ENCODE results near the gene MACROD2.

- TF ChIP-seq POU6F1 (CRISPR knock-in tag; IDR thresholded peaks at IDR 0.05; ENCODE audit: borderline replicate concordance, low read depth): no peak
- no peak for TF ChIP-seq ISL1 (CRISPR knock-in tag; IDR thresholded peaks at IDR 0.05)
- TF ChIP-seq ZNF8 (CRISPR knock-in tag; IDR thresholded peaks at IDR 0.05): no peak
- no peak for TF ChIP-seq ZFP30 (CRISPR knock-in tag; IDR thresholded peaks at IDR 0.05)
- no peak for TF ChIP-seq ARNTL (CRISPR knock-in tag; IDR thresholded peaks at IDR 0.05; ENCODE audit: borderline replicate concordance, low read depth)
- no peak for TF ChIP-seq ZNF565 (CRISPR knock-in tag; conservative IDR thresholded peaks at IDR 0.05; ENCODE audit: low read depth)
- TF ChIP-seq PATZ1 (CRISPR knock-in tag; IDR thresholded peaks at IDR 0.05; ENCODE audit: borderline replicate concordance): no peak
- TF ChIP-seq TCF4 (CRISPR knock-in tag; IDR thresholded peaks at IDR 0.05; ENCODE audit: borderline replicate concordance): no peak
- no peak for TF ChIP-seq GLIS3 (CRISPR knock-in tag; IDR thresholded peaks at IDR 0.05)
- TF ChIP-seq BACH2 (CRISPR knock-in tag; IDR thresholded peaks at IDR 0.05; ENCODE audit: borderline replicate concordance): no peak
- no peak for TF ChIP-seq CSRNP3 (CRISPR knock-in tag; IDR thresholded peaks at IDR 0.05)
Observed at GRCh38 chr20:15859061-15859460, 1863.7 kb downstream of the MACROD2 start.
